GM12872 (cell line): Measurements from ENCODE around the gene EPHA4.

Source experiments
- CTCF ChIP-seq: IDR thresholded peaks from 3 replicates; pipeline ENCODE4 v1.5.1; 2011; ENCODE audit warnings: low read depth, mild to moderate bottlenecking, low read length, moderate library complexity; ENCODE audit not compliant: insufficient read depth

The EPHA4 gene

GRCh38 chr2:221492636-221493035 lies 79.5 kb downstream of the EPHA4 start:
- TF ChIP-seq CTCF: no peak

- no peak for TF ChIP-seq CTCF
Observed at GRCh38 chr2:221490506-221491060, 81.5 kb downstream of the EPHA4 start.

- no peak for TF ChIP-seq CTCF
Observed at GRCh38 chr2:221488136-221488807, 83.8 kb downstream of the EPHA4 start.

GRCh38 chr2:221486106-221486505 lies 86.0 kb downstream of the EPHA4 start:
- no peak for TF ChIP-seq CTCF

GRCh38 chr2:221485503-221485870 lies 86.6 kb downstream of the EPHA4 start:
- TF ChIP-seq CTCF: no peak

- no peak for TF ChIP-seq CTCF
Observed at GRCh38 chr2:221484761-221485502, 87.2 kb downstream of the EPHA4 start.

GRCh38 chr2:221482666-221483455 lies 89.2 kb downstream of the EPHA4 start:
- TF ChIP-seq CTCF: no peak
